ENCODE results near the gene MTERF1.

The MTERF1 gene

GRCh38 chr7:91880413-91881241, at the start of gene MTERF1:
MTERF1 (minus strand) TSS chr7:91880702; CDS start chr7:91880083, 619 bp downstream.
- Histone ChIP-seq H3K4me1 (peaks cover 7% of the 10 kb centered on the region), H3K9me3 (no peaks in the 10 kb centered on the region), H3K4me3 (peak within 1 kb of the TSS; percentile 81), H3K36me3 (replicated peaks) (0 out of 2 replicates have a peak, but pooled peaks cover 4% of the 10 kb centered on the region), H3K27me3 (ENCODE audit: low read depth) (no peaks in the 10 kb centered on the region)
- in situ Hi-C loops (cut with MboI; ENCODE audit: low sequenced_read_pairs) = loop anchor here (25.0 kb wide), 1 partner anchor 557 kb away; the partner anchor contains the start of gene GATAD1
- peak; percentile 90 to 97 for DNase-seq (ENCODE audit: low spot score in 2 of 2)

GRCh38 chr7:91929463-91929862, 49.0 kb upstream of the MTERF1 start:
- in situ Hi-C loops (cut with MboI; ENCODE audit: low sequenced_read_pairs) = no loop called here
- H3K27me3 ChIP-seq (ENCODE audit: low read depth) = peaks cover 4% of the 10 kb centered on the region; the same call in 1 of the 2 replicates
- H3K4me3 ChIP-seq = no peak overlapping the region
- no peak for DNase-seq (ENCODE audit: low spot score in 2 of 2)
- no peaks in the 10 kb centered on the region for H3K36me3 ChIP-seq (replicated peaks)
- H3K4me1 ChIP-seq = no peaks in the 10 kb centered on the region
- H3K9me3 ChIP-seq = no peaks in the 10 kb centered on the region

DNA sequence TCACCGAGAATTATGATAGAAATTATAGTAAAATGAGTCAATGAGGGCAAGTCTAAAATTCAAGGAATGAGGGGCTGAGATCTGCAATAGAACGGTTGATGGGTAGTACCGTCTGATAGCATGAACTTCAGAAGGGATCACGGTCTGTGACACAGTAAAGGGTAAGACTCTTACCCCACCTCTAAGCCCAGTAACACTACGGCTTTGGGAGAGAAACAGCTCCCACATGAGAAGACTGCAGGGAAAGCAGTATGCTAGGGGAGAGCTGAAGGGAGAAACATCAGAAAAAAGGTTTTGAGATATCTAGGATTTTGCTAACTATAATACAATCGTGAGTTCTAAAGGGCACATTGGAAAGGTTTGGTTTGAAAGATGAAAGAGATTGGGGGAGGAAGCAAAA, 47.4 kb upstream of the MTERF1 start:
- no peaks in the 10 kb centered on the region for H3K9me3 ChIP-seq
- H3K27me3 ChIP-seq (ENCODE audit: low read depth) = peaks cover 4% of the 10 kb centered on the region; the same call in 1 of the 2 replicates
- no peaks in the 10 kb centered on the region for H3K4me1 ChIP-seq
- H3K4me3 ChIP-seq = no peak overlapping the region
- in situ Hi-C loops (cut with MboI; ENCODE audit: low sequenced_read_pairs) = no loop called here
- no peaks in the 10 kb centered on the region for H3K36me3 ChIP-seq (replicated peaks)
- no peak for DNase-seq (ENCODE audit: low spot score in 2 of 2)

GRCh38 chr7:91922857-91923256, 42.4 kb upstream of the MTERF1 start:
- H3K27me3 ChIP-seq (ENCODE audit: low read depth) = 0 out of 2 replicates have a peak, but pooled peaks cover 6% of the 10 kb centered on the region
- H3K36me3 ChIP-seq (replicated peaks) = no peaks in the 10 kb centered on the region
- H3K9me3 ChIP-seq = no peaks in the 10 kb centered on the region
- no peak overlapping the region for H3K4me3 ChIP-seq
- DNase-seq (ENCODE audit: low spot score in 2 of 2) = no peak
- in situ Hi-C loops (cut with MboI; ENCODE audit: low sequenced_read_pairs) = no loop called here
- no peaks in the 10 kb centered on the region for H3K4me1 ChIP-seq

GRCh38 chr7:91918356-91918755, 37.9 kb upstream of the MTERF1 start:
- Histone ChIP-seq H3K27me3 (ENCODE audit: low read depth) (0 out of 2 replicates have a peak, but pooled peaks cover 4% of the 10 kb centered on the region), H3K36me3 (replicated peaks) (no peaks in the 10 kb centered on the region), H3K4me3 (no peak overlapping the region), H3K9me3 (no peaks in the 10 kb centered on the region), H3K4me1 (no peaks in the 10 kb centered on the region)
- no peak for DNase-seq (ENCODE audit: low spot score in 2 of 2)
- in situ Hi-C loops (cut with MboI; ENCODE audit: low sequenced_read_pairs) = no loop called here

- Histone ChIP-seq H3K4me1 (no peaks in the 10 kb centered on the region), H3K9me3 (no peaks in the 10 kb centered on the region)
- in situ Hi-C loops (cut with MboI; ENCODE audit: low sequenced_read_pairs) = no loop called here
Measured at GRCh38 chr7:91916051-91916440, 35.5 kb upstream of the MTERF1 start.

GRCh38 chr7:91915401-91916050, 35.0 kb upstream of the MTERF1 start:
- H3K27me3 ChIP-seq (ENCODE audit: low read depth) = no peaks in the 10 kb centered on the region

More at GRCh38 chr7:91916051-91916440, 35.5 kb upstream of the MTERF1 start:
- DNase-seq (ENCODE audit: low spot score in 2 of 2) = no peak
- Histone ChIP-seq H3K4me3 (no peak overlapping the region), H3K36me3 (replicated peaks) (no peaks in the 10 kb centered on the region), H3K27me3 (ENCODE audit: low read depth) (no peaks in the 10 kb centered on the region)

GRCh38 chr7:91913612-91914011, 33.1 kb upstream of the MTERF1 start:
- Histone ChIP-seq H3K4me1 (no peaks in the 10 kb centered on the region), H3K27me3 (ENCODE audit: low read depth) (no peaks in the 10 kb centered on the region), H3K9me3 (no peaks in the 10 kb centered on the region), H3K4me3 (no peak overlapping the region), H3K36me3 (replicated peaks) (no peaks in the 10 kb centered on the region)
- in situ Hi-C loops (cut with MboI; ENCODE audit: low sequenced_read_pairs) = no loop called here
- DNase-seq (ENCODE audit: low spot score in 2 of 2) = no peak

More at GRCh38 chr7:91915401-91916050, 35.0 kb upstream of the MTERF1 start:
- Histone ChIP-seq H3K4me3 (no peak overlapping the region), H3K36me3 (replicated peaks) (no peaks in the 10 kb centered on the region), H3K4me1 (no peaks in the 10 kb centered on the region), H3K9me3 (no peaks in the 10 kb centered on the region)
- DNase-seq (ENCODE audit: low spot score in 2 of 2) = no peak
- in situ Hi-C loops (cut with MboI; ENCODE audit: low sequenced_read_pairs) = no loop called here

GRCh38 chr7:91912494-91912893, 32.0 kb upstream of the MTERF1 start:
- in situ Hi-C loops (cut with MboI; ENCODE audit: low sequenced_read_pairs) = no loop called here
- DNase-seq (ENCODE audit: low spot score in 2 of 2) = peak in 1 of 2 experiments; percentile 18
- no peak overlapping the region for H3K4me3 ChIP-seq
- no peaks in the 10 kb centered on the region for H3K4me1 ChIP-seq
- H3K9me3 ChIP-seq = no peaks in the 10 kb centered on the region
- no peaks in the 10 kb centered on the region for H3K27me3 ChIP-seq (ENCODE audit: low read depth)
- H3K36me3 ChIP-seq (replicated peaks) = no peaks in the 10 kb centered on the region

- no peak for DNase-seq (ENCODE audit: low spot score in 2 of 2)
- Histone ChIP-seq H3K4me1 (no peaks in the 10 kb centered on the region), H3K4me3 (no peak overlapping the region), H3K36me3 (replicated peaks) (no peaks in the 10 kb centered on the region), H3K27me3 (ENCODE audit: low read depth) (no peaks in the 10 kb centered on the region), H3K9me3 (no peaks in the 10 kb centered on the region)
- in situ Hi-C loops (cut with MboI; ENCODE audit: low sequenced_read_pairs) = no loop called here
Measured at GRCh38 chr7:91911121-91911520, 30.6 kb upstream of the MTERF1 start.

DNA sequence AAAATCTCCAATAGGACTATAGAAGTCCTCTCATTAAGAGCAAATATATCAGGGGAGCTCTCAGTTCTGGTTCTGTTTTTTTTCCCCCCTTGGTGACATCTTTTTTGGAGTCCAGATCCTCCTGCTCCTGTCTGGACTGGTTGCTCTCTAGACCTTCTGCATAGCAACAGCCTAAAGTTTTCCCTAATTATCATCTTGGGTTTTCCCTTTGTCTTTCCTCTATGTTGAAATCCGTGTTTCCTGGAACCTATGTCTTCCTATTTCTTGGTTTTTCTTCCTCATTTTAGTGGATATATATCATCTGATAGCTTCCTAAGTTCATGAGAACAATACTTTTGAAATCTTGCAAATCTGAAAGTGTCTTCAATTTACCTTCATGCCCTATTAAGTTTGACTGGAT, 29.7 kb upstream of the MTERF1 start:
- H3K27me3 ChIP-seq (ENCODE audit: low read depth) = no peaks in the 10 kb centered on the region
- H3K4me3 ChIP-seq = no peak overlapping the region
- in situ Hi-C loops (cut with MboI; ENCODE audit: low sequenced_read_pairs) = no loop called here
- H3K9me3 ChIP-seq = no peaks in the 10 kb centered on the region
- H3K36me3 ChIP-seq (replicated peaks) = no peaks in the 10 kb centered on the region
- no peaks in the 10 kb centered on the region for H3K4me1 ChIP-seq
- no peak for DNase-seq (ENCODE audit: low spot score in 2 of 2)

- Histone ChIP-seq H3K9me3 (no peaks in the 10 kb centered on the region), H3K36me3 (replicated peaks) (no peaks in the 10 kb centered on the region), H3K4me1 (peaks cover 3% of the 10 kb centered on the region), H3K27me3 (ENCODE audit: low read depth) (peaks cover 2% of the 10 kb centered on the region; the same call in 1 of the 2 replicates), H3K4me3 (no peak overlapping the region)
- in situ Hi-C loops (cut with MboI; ENCODE audit: low sequenced_read_pairs) = loop anchor here (25.0 kb wide), 1 partner anchor 538 kb away; the partner anchor contains the start of gene GATAD1
- no peak for DNase-seq (ENCODE audit: low spot score in 2 of 2)
Measured at GRCh38 chr7:91899563-91899962, 19.1 kb upstream of the MTERF1 start.

DNA sequence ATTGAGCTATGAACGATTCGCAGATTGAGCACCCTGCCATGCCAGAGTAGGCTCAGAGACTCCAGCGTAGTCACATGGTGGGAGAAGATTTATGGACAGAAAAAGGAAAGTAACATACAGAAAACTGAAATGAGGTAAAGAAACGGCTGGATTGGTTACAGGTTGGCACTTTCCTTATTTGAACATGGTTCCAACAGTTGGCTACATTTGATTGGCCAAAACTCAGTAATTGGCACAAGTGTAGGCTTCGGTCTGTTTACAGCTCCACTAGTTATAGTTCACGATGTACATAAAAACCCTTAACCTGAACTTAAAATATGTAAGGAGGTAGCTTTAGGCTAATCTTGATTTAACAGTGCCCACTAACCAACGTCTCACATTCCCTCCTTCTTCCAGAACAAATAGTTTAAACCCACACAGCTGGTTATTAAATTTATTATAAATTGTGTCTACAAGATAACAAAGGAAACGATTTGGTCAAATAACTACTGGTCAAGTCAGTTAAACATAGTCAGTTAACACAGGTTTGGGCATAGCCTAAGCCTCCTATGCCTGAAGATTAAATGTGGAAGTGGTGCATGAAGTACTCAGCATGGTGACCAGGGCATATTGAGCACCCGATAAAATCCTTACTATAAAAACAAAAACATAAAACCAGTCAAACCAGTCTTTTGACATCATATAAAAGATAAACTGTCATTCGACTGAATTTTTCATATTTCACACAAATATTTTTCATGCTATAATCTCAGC, 17.9 kb upstream of the MTERF1 start:
- in situ Hi-C loops (cut with MboI; ENCODE audit: low sequenced_read_pairs) = loop anchor here (25.0 kb wide), 1 partner anchor 539 kb away; the partner anchor contains the start of gene GATAD1

More for the DNA sequence above, 17.9 kb upstream of the MTERF1 start:
- Histone ChIP-seq H3K27me3 (ENCODE audit: low read depth) (peaks cover 2% of the 10 kb centered on the region; the same call in 1 of the 2 replicates), H3K9me3 (no peaks in the 10 kb centered on the region), H3K4me3 (no peak overlapping the region), H3K4me1 (peaks cover 8% of the 10 kb centered on the region), H3K36me3 (replicated peaks) (no peaks in the 10 kb centered on the region)
- no peak for DNase-seq (ENCODE audit: low spot score in 2 of 2)

All from HAP-1 (cell line).